CD4-positive, alpha-beta T cell treated with Interleukin-17A for 4 hours (primary cell): ENCODE data around the gene SFXN5.

Experiments used
- DNase-seq: peaks from one replicate; pipeline ENCODE4 v3.0.0-alpha.2; 2020; ENCODE audit warnings: mixed read lengths

The SFXN5 gene

GRCh38 chr2:72993147-72993932 is 78.2 kb downstream of the SFXN5 start:
- DNase-seq: peak; percentile 60

- DNase-seq: no peak
Observed at GRCh38 chr2:72992734-72993102, 78.8 kb downstream of the SFXN5 start.

- no peak for DNase-seq
Observed at GRCh38 chr2:72991980-72992733, 79.4 kb downstream of the SFXN5 start.

- no peak for DNase-seq
Observed at GRCh38 chr2:72991439-72991725, 80.1 kb downstream of the SFXN5 start.

- DNase-seq: no peak
Observed at GRCh38 chr2:72990695-72991438, 80.6 kb downstream of the SFXN5 start.

GRCh38 chr2:72989770-72990556 is 81.5 kb downstream of the SFXN5 start:
- no peak for DNase-seq

- DNase-seq: no peak
Observed at GRCh38 chr2:72988726-72989273, 82.7 kb downstream of the SFXN5 start.

- DNase-seq: no peak
Observed at GRCh38 chr2:72988041-72988440, 83.5 kb downstream of the SFXN5 start.

GRCh38 chr2:72985891-72986683 is 85.4 kb downstream of the SFXN5 start:
- DNase-seq: no peak

GRCh38 chr2:72985136-72985535 is 86.4 kb downstream of the SFXN5 start:
- DNase-seq: no peak

- DNase-seq: no peak
Observed at GRCh38 chr2:72984172-72984671, 87.3 kb downstream of the SFXN5 start.

GRCh38 chr2:72983500-72984161 is 87.9 kb downstream of the SFXN5 start:
- no peak for DNase-seq

GRCh38 chr2:72982781-72983499 is 88.6 kb downstream of the SFXN5 start:
- DNase-seq: no peak

GRCh38 chr2:72982219-72982618 is 89.3 kb downstream of the SFXN5 start:
- DNase-seq: no peak

- no peak for DNase-seq
Observed at GRCh38 chr2:72981536-72981935, 90.0 kb downstream of the SFXN5 start.

- no peak for DNase-seq
Observed at GRCh38 chr2:72980535-72981217, 90.8 kb downstream of the SFXN5 start.

- DNase-seq: no peak
Observed at GRCh38 chr2:72979896-72980295, 91.6 kb downstream of the SFXN5 start.

- DNase-seq: no peak
Observed at GRCh38 chr2:72975017-72975416, 96.5 kb downstream of the SFXN5 start.

- DNase-seq: no peak
Observed at GRCh38 chr2:72974436-72974754, 97.1 kb downstream of the SFXN5 start.
